H1 (cell line): ENCODE data around the gene COQ8B. TPM values are rescaled to one million over a fixed set of nuclear protein-coding genes. Genes with fewer than 3 reads are reported as not detected.

Experiments used
- CTCF ChIA-PET: fragments of 300-600 bp; sonication (Branson Sonifier 250); formaldehyde crosslinking; loops from one replicate; lab custom pipeline; 2021; ENCODE audit not compliant: partially characterized antibody; lab: Charles Lee
- POLR2A ChIA-PET: fragments of 300-600 bp; sonication (Branson Sonifier 250); formaldehyde crosslinking; loops from one replicate; lab custom pipeline; 2021; ENCODE audit warnings: inconsistent platforms; ENCODE audit not compliant: partially characterized antibody; lab: Charles Lee
- DNase-seq, 2 experiments: peaks; one replicate each; pipeline versions ENCODE4 v3.0.0 to v3.0.0-alpha.2; 2010 to 2022; ENCODE audit warnings: low spot score in 2 of 2, low read depth in 1 of 2, mixed read lengths in 1 of 2
- FAIRE-seq: peaks from 2 replicates; lab custom pipeline; 2011; peaks lifted over from hg19 to GRCh38; lab: Jason Lieb, UNC
- H2AFZ ChIP-seq: 2 replicates; pipeline ENCODE4 v1.8.1; 2012; ENCODE audit warnings: low read length, inconsistent platforms
- H2AK5ac ChIP-seq: 2 replicates; pipeline ENCODE4 v1.6.1; 2013; ENCODE audit warnings: low read depth, low read length
- H2BK120ac ChIP-seq: replicated peaks from 2 replicates; pipeline ENCODE3; 2013; ENCODE audit warnings: low read depth, low read length, inconsistent platforms
- H2BK12ac ChIP-seq: 2 replicates; pipeline ENCODE4 v1.6.1; 2013; ENCODE audit warnings: low read depth, low read length
- H2BK15ac ChIP-seq: 2 replicates; pipeline ENCODE4 v1.6.1; 2013; ENCODE audit warnings: low read length
- H2BK20ac ChIP-seq: 2 replicates; pipeline ENCODE4 v1.6.1; 2013; ENCODE audit warnings: low read length
- H2BK5ac ChIP-seq: 2 replicates; pipeline ENCODE4 v1.6.1; 2013; ENCODE audit warnings: low read depth, low read length
- H3K14ac ChIP-seq: 2 replicates; pipeline ENCODE4 v1.6.1; 2013; ENCODE audit warnings: inconsistent platforms; ENCODE audit not compliant: insufficient read length
- H3K18ac ChIP-seq: 2 replicates; pipeline ENCODE4 v1.6.1; 2013; ENCODE audit warnings: low read length; ENCODE audit errors: extremely low read depth
- H3K23ac ChIP-seq: 2 replicates; pipeline ENCODE4 v1.6.1; 2013; ENCODE audit warnings: inconsistent platforms; ENCODE audit not compliant: insufficient read length
- H3K23me2 ChIP-seq: 2 replicates; pipeline ENCODE4 v1.6.1; 2013; ENCODE audit warnings: low read depth, low read length
- H3K27ac ChIP-seq: 2 replicates; pipeline ENCODE4 v1.6.1; 2011; ENCODE audit warnings: low read depth, low read length, inconsistent platforms
- H3K27me3 ChIP-seq, 4 experiments: replicated peaks in 1 of 4; 1 replicate in 1 of 4; 2 replicates in 3 of 4; pipeline versions ENCODE4 v1.6.1 to v1.8.1; 2011 to 2013; ENCODE audit warnings: low read length in 3 of 4, mild to moderate bottlenecking in 3 of 4, inconsistent platforms in 2 of 4, mixed read lengths in 2 of 4, moderate library complexity in 1 of 4; ENCODE audit not compliant: control insufficient read depth in 3 of 4, insufficient read depth in 3 of 4; ENCODE audit errors: extremely low read depth in 1 of 4
- H3K36me3 ChIP-seq, 4 experiments: 2 replicates each; pipeline versions ENCODE4 v1.6.1 to v1.8.1; 2011 to 2013; ENCODE audit warnings: mild to moderate bottlenecking in 4 of 4, low read length in 3 of 4, moderate library complexity in 2 of 4, control low read depth in 1 of 4, inconsistent platforms in 1 of 4; ENCODE audit not compliant: insufficient read depth in 4 of 4, control insufficient read depth in 2 of 4
- H3K4ac ChIP-seq: replicated peaks from 2 replicates; pipeline ENCODE3; 2013; ENCODE audit warnings: low read length, low read depth, mixed read lengths, inconsistent platforms; ENCODE audit not compliant: insufficient read length
- H3K4me1 ChIP-seq, 4 experiments: replicated peaks in 1 of 4; 1 replicate in 1 of 4; 2 replicates in 3 of 4; pipeline versions ENCODE4 v1.6.1 to v1.8.1; 2011 to 2013; ENCODE audit warnings: low read length in 3 of 4, inconsistent platforms in 2 of 4, mixed read lengths in 1 of 4; ENCODE audit not compliant: insufficient read depth in 4 of 4, control insufficient read depth in 3 of 4
- H3K4me2 ChIP-seq, 2 experiments: 2 replicates each; pipeline versions ENCODE4 v1.6.1 to v1.8.1; 2011 to 2013; ENCODE audit warnings: low read depth in 2 of 2, low read length in 2 of 2, control low read depth in 1 of 2, inconsistent platforms in 1 of 2, mild to moderate bottlenecking in 1 of 2; ENCODE audit not compliant: insufficient read depth in 1 of 2
- H3K4me3 ChIP-seq, 4 experiments: fragments of 200-600, 300-600 bp in 1 of 4; sonication (generic), shearing (Covaris generic), sonication (Bioruptor Twin) in 1 of 4; 2 replicates each; pipeline versions ENCODE4 v1.5.1 to v1.8.1; 2011 to 2016; ENCODE audit warnings: low read length in 4 of 4, low read depth in 3 of 4, control low read depth in 2 of 4, inconsistent platforms in 2 of 4, mild to moderate bottlenecking in 2 of 4, mixed read lengths in 1 of 4, moderate library complexity in 1 of 4; ENCODE audit not compliant: insufficient read depth in 2 of 4; ENCODE audit errors: extremely low read depth in 1 of 4
- H3K56ac ChIP-seq: replicated peaks from 2 replicates; pipeline ENCODE3; 2013; ENCODE audit warnings: low read depth, mild to moderate bottlenecking, mixed read lengths, low read length, inconsistent platforms; ENCODE audit not compliant: insufficient read length
- H3K79me1 ChIP-seq: 2 replicates; pipeline ENCODE4 v1.6.1; 2013; ENCODE audit warnings: low read depth, low read length, control low read depth
- H3K79me2 ChIP-seq, 2 experiments: 2 replicates each; pipeline versions ENCODE4 v1.6.1 to v1.8.1; 2012 to 2013; ENCODE audit warnings: low read length in 2 of 2, mild to moderate bottlenecking in 2 of 2, inconsistent platforms in 1 of 2; ENCODE audit not compliant: insufficient read depth in 2 of 2, control insufficient read depth in 1 of 2
- H3K9ac ChIP-seq, 4 experiments: replicated peaks in 1 of 4; 1 replicate in 1 of 4; 2 replicates in 3 of 4; pipeline versions ENCODE4 v1.6.1 to v1.8.1; 2011 to 2013; ENCODE audit warnings: low read depth in 3 of 4, low read length in 3 of 4, control low read depth in 2 of 4, mild to moderate bottlenecking in 2 of 4, moderate library complexity in 2 of 4, inconsistent platforms in 1 of 4; ENCODE audit errors: extremely low read depth in 1 of 4
- H3K9me3 ChIP-seq, 2 experiments: 2 replicates each; pipeline versions ENCODE4 v1.6.1 to v1.8.1; 2012 to 2013; ENCODE audit warnings: mild to moderate bottlenecking in 2 of 2, moderate library complexity in 2 of 2, control low read depth in 1 of 2, inconsistent platforms in 1 of 2, low read depth in 1 of 2, low read length in 1 of 2, mixed read lengths in 1 of 2; ENCODE audit not compliant: insufficient read depth in 2 of 2
- H4K20me1 ChIP-seq, 2 experiments: replicated peaks in 1 of 2; 2 replicates each; pipeline versions ENCODE3 to v1.8.1; 2011 to 2013; ENCODE audit warnings: inconsistent platforms in 2 of 2, low read length in 2 of 2, mild to moderate bottlenecking in 1 of 2; ENCODE audit not compliant: insufficient read depth in 2 of 2, control insufficient read depth in 1 of 2
- H4K5ac ChIP-seq: 2 replicates; pipeline ENCODE4 v1.6.1; 2013; ENCODE audit warnings: low read length, low read depth, mixed read lengths, inconsistent platforms; ENCODE audit not compliant: insufficient read length
- H4K8ac ChIP-seq: 2 replicates; pipeline ENCODE4 v1.8.0; 2013; ENCODE audit warnings: mild to moderate bottlenecking, moderate library complexity, low read length, inconsistent platforms; ENCODE audit not compliant: insufficient read depth; ENCODE audit errors: extremely low read depth
- H4K91ac ChIP-seq: replicated peaks from 2 replicates; pipeline ENCODE3; 2013; ENCODE audit warnings: low read length, mixed read lengths, inconsistent platforms; ENCODE audit not compliant: insufficient read length
- BACH1 ChIP-seq: IDR thresholded peaks from 2 replicates; pipeline ENCODE4 v1.6.1; 2012; ENCODE audit warnings: low read length, improper control_type of control experiment
- CEBPB ChIP-seq: IDR thresholded peaks from 2 replicates; pipeline ENCODE4 v1.6.1; 2012; ENCODE audit warnings: low read depth, low read length
- EGR1 ChIP-seq: IDR thresholded peaks from 2 replicates; pipeline ENCODE4 v1.6.1; 2011; ENCODE audit warnings: low read depth, low read length, borderline replicate concordance
- FOSL1 ChIP-seq: IDR thresholded peaks from 2 replicates; pipeline ENCODE4 v1.6.1; 2011; ENCODE audit warnings: mild to moderate bottlenecking, low read depth, low read length, moderate library complexity; ENCODE audit not compliant: insufficient read depth
- GABPA ChIP-seq: IDR thresholded peaks from 2 replicates; pipeline ENCODE4 v1.6.1; 2011; ENCODE audit warnings: mild to moderate bottlenecking, low read length, moderate library complexity, borderline replicate concordance; ENCODE audit not compliant: insufficient read depth
- JUN ChIP-seq: IDR thresholded peaks from 2 replicates; pipeline ENCODE4 v1.6.1; 2011; ENCODE audit warnings: low read depth, mild to moderate bottlenecking, improper control_type of control experiment, low read length
- KDM1A ChIP-seq: fragments of 200-600, 300-600 bp; sonication (generic); IDR thresholded peaks from 2 replicates; pipeline ENCODE4 v1.7.1; 2016; ENCODE audit warnings: mild to moderate bottlenecking, low read length, borderline replicate concordance
- MAFK ChIP-seq: IDR thresholded peaks from 2 replicates; pipeline ENCODE4 v1.6.1; 2012; ENCODE audit warnings: low read depth, mild to moderate bottlenecking, improper control_type of control experiment, low read length
- POLR2AphosphoS5 ChIP-seq: IDR thresholded peaks from 2 replicates; pipeline ENCODE4 v1.6.1; 2011; ENCODE audit warnings: low read depth, low read length
- RNF2 ChIP-seq: fragments of 200-900, 300-1000 bp; sonication (generic); IDR thresholded peaks from 2 replicates; pipeline ENCODE4 v1.7.1; 2016; ENCODE audit warnings: borderline replicate concordance, low read depth, mild to moderate bottlenecking, antibody characterized with exemption, low read length; ENCODE audit not compliant: poor library complexity, severe bottlenecking; ENCODE audit errors: missing control alignments
- SIX5 ChIP-seq: IDR thresholded peaks from 2 replicates; pipeline ENCODE4 v1.6.1; 2011; ENCODE audit warnings: mild to moderate bottlenecking, low read depth, low read length
- SUZ12 ChIP-seq: fragments of 200-600 bp; sonication (generic); IDR thresholded peaks from 2 replicates; pipeline ENCODE4 v1.6.1; 2012; ENCODE audit warnings: mild to moderate bottlenecking, inconsistent platforms, low read length, moderate library complexity, mixed read lengths
- TBP ChIP-seq: IDR thresholded peaks from 2 replicates; pipeline ENCODE4 v1.6.1; 2011; ENCODE audit warnings: low read depth, low read length, improper control_type of control experiment
- ZNF274 ChIP-seq: IDR thresholded peaks from 2 replicates; pipeline ENCODE4 v1.7.0; 2012; ENCODE audit warnings: low read length, borderline replicate concordance; ENCODE audit errors: extremely low read depth
- WGBS, 2 experiments: shearing (Covaris generic) in 1 of 2; methylation state at CpG; one replicate each; pipeline versions ENCODE4 v1.1.6 to v1.1.7; 2013 to 2015; ENCODE audit warnings: low lambda C conversion rate in 2 of 2, mixed read lengths in 2 of 2, inconsistent platforms in 1 of 2, low coverage in 1 of 2, missing lambda C conversion rate in 1 of 2; ENCODE audit not compliant: insufficient replicate concordance in 2 of 2, insufficient coverage in 1 of 2, insufficient read length in 1 of 2; ENCODE audit errors: extremely low coverage in 1 of 2, missing lambda C conversion rate in 1 of 2; 5-methylcytosine and 5-hydroxymethylcytosine counted together
- polyA plus RNA-seq, 7 experiments: library from polyadenylated mRNA; depleted of rRNA in 3 of 7; stranded (reverse) in 5 of 7; unstranded in 2 of 7; fragments of >200 nt in 5 of 7; fragments of 200-250 nt in 2 of 7; gene quantifications; 1 replicate in 5 of 7; 2 replicates in 1 of 7; 4 replicates in 1 of 7; pipeline versions ENCODE4 v1.2.1 to v1.2.3, GENCODE V29; 2011 to 2013; ENCODE audit warnings: missing spikeins in 2 of 7, mixed read lengths in 2 of 7
- total RNA-seq: library from RNA; stranded (reverse); fragmentation: NEBNext Ultra II Directional; extraction: Animal tissue kit (Norgen Biotek cat#: 25700); gene quantifications from 2 replicates; pipeline ENCODE4 v1.2.1, GENCODE V29; 2021

The COQ8B gene
- total and polyA plus RNA-seq, 2 of the 8 experiments (the other 6 are each of a cell fraction or from before 2014, with no cell fraction given), result 41.7 to 46.1 TPM

GRCh38 chr19:40700083-40700482 is 16.6 kb downstream of the COQ8B start:
- Histone ChIP-seq H3K23ac (no peak overlapping the region), H2BK15ac (no peak overlapping the region), H3K4me1 (peaks cover 0 to 4% (median 1%) of the 10 kb centered on the region in 4 experiments; a peak in 5 of 7 replicates), H2BK12ac (no peak overlapping the region), H3K4me3 (no peak overlapping the region), H2AK5ac (no peak overlapping the region), H3K14ac (no peak overlapping the region), H4K8ac (no peak overlapping the region), H3K9me3 (no peaks in the 10 kb centered on the region), H2BK20ac (no peak overlapping the region), H3K36me3 (peaks cover 8 to 27% (median 26%) of the 10 kb centered on the region in 4 experiments; a peak in 7 of 8 replicates), H3K27me3 (no peaks in the 10 kb centered on the region), H2AFZ (no peak overlapping the region), H3K23me2 (no peaks in the 10 kb centered on the region; the same call in 1 of the 2 replicates), H4K5ac (no peak overlapping the region), H3K79me2 (no peaks in the 10 kb centered on the region), H3K27ac (no peak overlapping the region), H3K4ac (no peak overlapping the region), H2BK5ac (no peak overlapping the region), H2BK120ac (no peak overlapping the region), H3K9ac (no peak overlapping the region), H3K79me1 (peaks cover 3% of the 10 kb centered on the region; the same call in 1 of the 2 replicates), H4K91ac (peak overlapping the region; percentile 17), H3K56ac (no peak overlapping the region), H3K18ac (no peak overlapping the region), H4K20me1 (peaks cover 0 to 6% of the 10 kb centered on the region in 2 experiments), H3K4me2 (no peak overlapping the region)
- CTCF ChIA-PET, result interaction anchor here (1.0 to 4.0 kb wide), 5 partner anchors 11 to 43 kb away, joined by 3 to 23 read pairs (median 5); no protein-coding TSS in a partner anchor
- POLR2A ChIA-PET, result interaction anchor here (0.8 to 1.4 kb wide), 7 partner anchors 9 to 53 kb away, joined by 3 to 6 read pairs (median 3); partner anchors contain the start of genes COQ8B, ITPKC and NUMBL
- FAIRE-seq, result no peak
- no peak for DNase-seq
- 88% methylated on average over 8 of the region's 9 CpGs; no CpG with 5 or more reads in 1 of the 2 experiments for WGBS, 2 experiments
- TF ChIP-seq TBP (no peak), CEBPB (no peak), GABPA (no peak), MAFK (no peak), POLR2AphosphoS5 (no peak), ZNF274 (no peak), SUZ12 (no peak), FOSL1 (no peak), JUN (no peak), SIX5 (no peak), EGR1 (no peak), KDM1A (no peak), RNF2 (no peak), BACH1 (no peak)
